ENCODE data around the gene SORCS1. TPM values are rescaled to one million over a fixed set of nuclear protein-coding genes. Genes with fewer than 3 reads are reported as not detected.

Gene SORCS1
- total RNA-seq, 1 experiment from 2014 or later: 1.7 TPM

DNA sequence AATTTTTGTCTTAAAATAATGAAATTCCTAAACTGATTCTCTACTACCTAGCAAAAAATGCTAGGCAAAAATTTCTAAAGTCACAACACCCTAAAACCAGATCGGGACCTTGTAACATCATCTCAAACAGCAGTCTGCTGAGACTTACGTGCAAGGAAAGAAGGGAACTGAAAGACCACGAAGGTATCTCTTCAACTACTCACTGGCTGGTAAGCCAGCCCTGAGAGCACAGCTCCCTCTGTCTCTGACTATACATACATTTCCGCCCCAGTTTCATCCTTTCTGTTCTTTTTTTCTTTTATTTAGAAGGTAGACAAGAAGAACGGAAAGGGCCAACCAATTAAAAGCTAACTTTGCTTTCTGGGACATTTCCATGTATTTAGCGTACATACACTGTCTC lies 15.6 kb downstream of the SORCS1 start:
- TF ChIP-seq, protein P1, sequence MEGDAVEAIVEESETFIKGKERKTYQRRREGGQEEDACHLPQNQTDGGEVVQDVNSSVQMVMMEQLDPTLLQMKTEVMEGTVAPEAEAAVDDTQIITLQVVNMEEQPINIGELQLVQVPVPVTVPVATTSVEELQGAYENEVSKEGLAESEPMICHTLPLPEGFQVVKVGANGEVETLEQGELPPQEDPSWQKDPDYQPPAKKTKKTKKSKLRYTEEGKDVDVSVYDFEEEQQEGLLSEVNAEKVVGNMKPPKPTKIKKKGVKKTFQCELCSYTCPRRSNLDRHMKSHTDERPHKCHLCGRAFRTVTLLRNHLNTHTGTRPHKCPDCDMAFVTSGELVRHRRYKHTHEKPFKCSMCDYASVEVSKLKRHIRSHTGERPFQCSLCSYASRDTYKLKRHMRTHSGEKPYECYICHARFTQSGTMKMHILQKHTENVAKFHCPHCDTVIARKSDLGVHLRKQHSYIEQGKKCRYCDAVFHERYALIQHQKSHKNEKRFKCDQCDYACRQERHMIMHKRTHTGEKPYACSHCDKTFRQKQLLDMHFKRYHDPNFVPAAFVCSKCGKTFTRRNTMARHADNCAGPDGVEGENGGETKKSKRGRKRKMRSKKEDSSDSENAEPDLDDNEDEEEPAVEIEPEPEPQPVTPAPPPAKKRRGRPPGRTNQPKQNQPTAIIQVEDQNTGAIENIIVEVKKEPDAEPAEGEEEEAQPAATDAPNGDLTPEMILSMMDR (conservative IDR thresholded peaks at IDR 0.05): no peak
- no peak overlapping the region for H3K56ac ChIP-seq (ENCODE audit: insufficient read length, low read depth, low read length)
- H3K9ac ChIP-seq (ENCODE audit: extremely low read depth, insufficient read length, low read length): no peak overlapping the region
- H3K79me1 ChIP-seq (ENCODE audit: insufficient read depth, low read depth, low read length, poor library complexity, severe bottlenecking): no peaks in the 10 kb centered on the region
- no peak overlapping the region for H3K14ac ChIP-seq (ENCODE audit: insufficient read depth, low read length)
- H3K4me3 Mint-ChIP-seq: no peak overlapping the region
- H3K27ac Mint-ChIP-seq: no peak overlapping the region
- H3K4me1 ChIP-seq (ENCODE audit: insufficient read depth, low read length): no peaks in the 10 kb centered on the region
- H3K27me3 Mint-ChIP-seq (ENCODE audit: low read depth): no peaks in the 10 kb centered on the region
- H2BK20ac ChIP-seq (ENCODE audit: low read depth, low read length, poor library complexity, severe bottlenecking): no peak overlapping the region
- H3K9me3 ChIP-seq (ENCODE audit: control insufficient read depth, low read depth, low read length): no peaks in the 10 kb centered on the region
- no peak for DNase-seq
- H3T11ph ChIP-seq (ENCODE audit: low read length): no peak overlapping the region
- no peaks in the 10 kb centered on the region for H3K23me2 ChIP-seq (ENCODE audit: insufficient read length, low read depth, low read length, poor library complexity, severe bottlenecking)
- no peak overlapping the region for H4K5ac ChIP-seq (ENCODE audit: insufficient read length, low read depth, low read length)
- H2BK15ac ChIP-seq (ENCODE audit: low read depth, low read length): no peak overlapping the region
- no peak overlapping the region for H3K4me2 ChIP-seq (ENCODE audit: insufficient read depth, insufficient read length, low read length)
- no peak overlapping the region for H3K27ac ChIP-seq (ENCODE audit: insufficient read length, low read depth, low read length)
- H3K4ac ChIP-seq (ENCODE audit: low read depth, low read length): no peak overlapping the region
- H2BK12ac ChIP-seq (ENCODE audit: insufficient read length, low read depth, low read length): no peak overlapping the region
- H3K9me3 Mint-ChIP-seq: peaks cover 23 to 27% of the 10 kb centered on the region in 2 experiments
- no peak overlapping the region for H3K18ac ChIP-seq (ENCODE audit: insufficient read length, low read depth, low read length)
- H4K91ac ChIP-seq (ENCODE audit: insufficient read length, low read depth, low read length): no peak overlapping the region
- no peaks in the 10 kb centered on the region for H3K4me1 Mint-ChIP-seq
- no peak overlapping the region for H2AK5ac ChIP-seq (ENCODE audit: insufficient read length, low read length)
- H2AFZ ChIP-seq (ENCODE audit: low read length): no peak overlapping the region
- H4K20me1 ChIP-seq (ENCODE audit: control insufficient read depth, insufficient read depth, insufficient read length): no peaks in the 10 kb centered on the region
- H3K27me3 ChIP-seq (ENCODE audit: insufficient read depth, low read length): no peaks in the 10 kb centered on the region
- peaks cover 15 to 28% (median 17%) of the 10 kb centered on the region in 3 experiments for H3K36me3 Mint-ChIP-seq (ENCODE audit: insufficient read depth in 1 of 3, low read depth in 3 of 3)
- no peak overlapping the region for H3K23ac ChIP-seq (ENCODE audit: insufficient read length, low read depth, low read length)
- no peak overlapping the region for H2BK5ac ChIP-seq (ENCODE audit: insufficient read length, low read length)
- H3K79me2 ChIP-seq (ENCODE audit: insufficient read depth, low read length): no peaks in the 10 kb centered on the region
- no CpG with 5 or more reads among the region's 6 CpGs for WGBS (ENCODE audit: extremely low coverage, insufficient read length, low lambda C conversion rate)
- H2BK120ac ChIP-seq (ENCODE audit: low read depth, low read length, poor library complexity, severe bottlenecking): no peak overlapping the region
- H4K8ac ChIP-seq (replicated peaks; ENCODE audit: insufficient read length, low read depth, low read length): no peak overlapping the region

Measured in H9 (cell line).